Left lung (tissue), 10 donors: Measurements from ENCODE around the gene PCSK7. TPM values are rescaled to one million over a fixed set of nuclear protein-coding genes. Genes with fewer than 3 reads are reported as not detected.

Experiments
- ATAC-seq: fragments of 200-7000 bp; cut with Tn5 transposase; one replicate; pipeline ENCODE4 v1.9.1; 2020; ENCODE audit warnings: moderate library complexity
- DNase-seq, 4 donors: peaks; one replicate each; pipeline ENCODE4 v3.0.0-alpha.2; 2013 to 2020
- H3K27ac ChIP-seq, 2 donors: fragments of 200-600 bp; sonication (generic) in 1 of 2; one replicate each; pipeline versions ENCODE4 v1.5.0 to v1.8.0; 2020 to 2021
- H3K27me3 ChIP-seq, 2 donors: fragments of 200-600 bp; sonication (generic) in 1 of 2; one replicate each; pipeline versions ENCODE4 v1.5.0 to v1.8.0; 2020 to 2021
- H3K36me3 ChIP-seq, 2 donors: fragments of 200-600 bp; sonication (generic) in 1 of 2; one replicate each; pipeline versions ENCODE4 v1.5.0 to v1.8.0; 2020 to 2021
- H3K4me1 ChIP-seq, 2 donors: fragments of 200-600 bp; one replicate each; pipeline ENCODE4 v1.8.0; 2021
- H3K4me3 ChIP-seq, 2 donors: fragments of 200-600 bp; sonication (generic) in 1 of 2; one replicate each; pipeline versions ENCODE4 v1.5.0 to v1.8.0; 2020 to 2021; ENCODE audit warnings: mild to moderate bottlenecking in 1 of 2
- H3K9me3 ChIP-seq, 2 donors: fragments of 200-600 bp; sonication (generic) in 1 of 2; one replicate each; pipeline versions ENCODE4 v1.5.0 to v1.8.0; 2020 to 2021
- CTCF ChIP-seq, 2 donors: fragments of 200-600 bp; sonication (generic) in 1 of 2; IDR thresholded peaks; one replicate each; pipeline versions ENCODE4 v1.5.0 to v1.8.0; 2021; ENCODE audit warnings: antibody characterized with exemption in 2 of 2
- intact Hi-C, 2 donors: fragments of 100-400 bp; cut with DNase I; formaldehyde crosslinking; loops; one replicate each; pipeline versions ENCODE4 v1.11.2 to v1.14.2; 2022
- polyA plus RNA-seq, 6 donors: library from polyadenylated mRNA; unstranded; fragments of 120-200 nt; gene quantifications; one replicate each; pipeline ENCODE4 v1.2.1, GENCODE V29; 2013; ENCODE audit not compliant: insufficient read length in 6 of 6
- total RNA-seq, 2 donors: library from RNA; stranded (reverse); fragmentation: NEBNext Ultra II Directional; extraction: Animal tissue kit (Norgen Biotek cat#: 25700); gene quantifications; one replicate each; pipeline ENCODE4 v1.2.1, GENCODE V29; 2021
- donor health status: DM: no; HTN: yes; CAD: no.
- donor health status: DM: no; HTN: no; CAD: no.

The PCSK7 gene
- total and polyA plus RNA-seq, 8 donors = 24.5 to 77.8 (median 30.2) TPM

DNA sequence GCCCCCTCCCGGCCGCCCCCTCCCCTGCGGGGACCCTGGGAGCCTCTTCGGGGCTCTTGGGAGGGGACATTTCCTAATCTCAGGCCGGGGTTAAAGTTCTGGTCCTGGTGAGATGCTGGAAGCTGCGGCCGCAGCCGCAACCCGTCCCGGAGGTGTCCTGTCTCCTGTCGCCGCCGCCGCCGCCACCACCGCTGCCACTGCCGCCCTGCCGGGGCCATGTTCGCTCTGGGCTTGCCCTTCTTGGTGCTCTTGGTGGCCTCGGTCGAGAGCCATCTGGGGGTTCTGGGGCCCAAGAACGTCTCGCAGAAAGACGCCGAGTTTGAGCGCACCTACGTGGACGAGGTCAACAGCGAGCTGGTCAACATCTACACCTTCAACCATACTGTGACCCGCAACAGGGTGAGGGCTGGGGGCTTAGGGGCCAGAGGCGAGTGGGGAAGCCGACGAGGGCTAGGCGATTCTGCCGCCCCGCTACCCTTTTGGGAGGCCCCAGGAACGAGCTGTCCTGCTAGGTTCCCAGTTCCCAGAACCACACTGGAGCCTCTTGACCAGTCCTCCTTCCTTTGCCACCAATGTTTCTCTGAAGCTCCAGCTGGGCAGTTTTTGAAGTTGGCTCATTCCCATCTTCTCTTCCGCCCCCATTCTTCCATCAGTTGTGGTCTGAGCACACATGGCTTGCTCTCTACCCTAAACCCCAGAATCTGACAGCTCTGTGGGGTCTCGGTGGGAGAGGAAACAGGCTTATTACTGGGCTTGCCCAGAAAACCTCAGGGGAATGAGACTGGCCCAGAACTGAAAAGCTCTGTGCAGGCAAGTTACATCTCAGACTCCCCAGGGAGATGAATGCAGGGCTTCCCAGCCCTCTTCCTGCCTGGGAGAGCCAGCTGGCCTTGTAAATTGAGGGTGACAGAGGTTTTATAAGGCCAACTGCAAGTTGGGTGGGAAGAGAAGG, 52.5 kb downstream of the PCSK7 start:
- H3K9me3 ChIP-seq = no peaks in the 10 kb centered on the region
- H3K27me3 ChIP-seq = no peaks in the 10 kb centered on the region
- H3K4me1 ChIP-seq = peaks cover 19 to 36% of the 10 kb centered on the region in 2 donors
- DNase-seq (peak; percentile 30 to 89 (median 36)), ATAC-seq (peak; percentile 48)
- peaks cover 0 to 26% of the 10 kb centered on the region in 2 donors for H3K36me3 ChIP-seq
- peak overlapping the region; percentile 73 to 88 for H3K4me3 ChIP-seq
- peak in 1 of 2 donors; percentile 5 for TF ChIP-seq CTCF (IDR thresholded peaks at IDR 0.05)
- intact Hi-C loops = no loop called here
- peak overlapping the region; percentile 88 to 91 for H3K27ac ChIP-seq

DNA sequence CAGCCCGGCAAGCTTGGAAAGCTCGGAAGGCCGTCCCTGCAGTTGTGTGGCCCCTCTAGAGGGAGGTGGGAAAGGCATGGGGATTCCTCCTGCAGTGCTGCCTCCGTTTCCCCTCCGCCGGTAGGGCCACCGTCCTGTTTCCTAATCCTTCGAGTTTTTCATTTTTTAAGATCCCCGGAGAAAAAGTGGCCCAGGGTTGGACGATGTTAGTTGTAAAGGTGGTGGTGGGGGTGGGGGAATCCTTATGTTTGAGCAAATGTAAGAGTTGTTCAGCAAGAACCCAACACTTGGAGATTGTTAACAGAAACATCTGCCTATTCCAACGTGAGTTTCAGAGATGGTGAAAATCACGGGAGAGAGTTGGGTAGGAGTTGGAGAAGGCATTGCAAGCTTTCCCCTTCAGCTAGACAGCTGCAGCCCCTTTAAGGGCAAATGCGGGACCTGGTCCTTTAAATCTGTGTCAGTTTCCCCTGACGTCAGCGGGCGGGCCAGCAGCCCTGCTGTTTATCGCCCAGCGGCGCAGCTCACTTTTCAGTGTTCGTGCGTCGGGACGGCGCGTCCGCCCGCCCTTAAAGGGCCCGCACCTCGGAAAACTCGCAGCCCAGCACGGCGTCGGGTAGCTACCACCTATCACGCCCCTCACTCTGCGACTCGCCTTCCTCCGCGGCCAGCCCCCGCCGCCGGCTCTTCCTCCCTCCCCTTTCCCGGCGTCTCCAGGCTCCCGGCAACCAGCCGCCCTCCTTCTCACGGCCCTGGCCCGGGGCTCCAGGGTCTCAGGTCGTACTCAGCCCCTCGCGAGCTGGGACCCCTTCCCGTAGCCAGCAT, 53.5 kb downstream of the PCSK7 start, which contains the start of gene SIDT2:
Gene SIDT2 (plus strand): TSS at position 534 of the 825 bp plus-strand sequence. CDS start 521 bp downstream, outside the sequence.
- H3K9me3 ChIP-seq = no peaks in the 10 kb centered on the region
- peak within 1 kb of the TSS; percentile 73 to 88 for H3K4me3 ChIP-seq
- intact Hi-C loops = no loop called here
- DNase-seq (peak; percentile 94 to 98 (median 97)), ATAC-seq (peak; percentile 94)
- peak in 1 of 2 donors; percentile 7 for TF ChIP-seq CTCF (IDR thresholded peaks at IDR 0.05)
- H3K4me1 ChIP-seq = peaks cover 19 to 37% of the 10 kb centered on the region in 2 donors
- H3K27me3 ChIP-seq = no peaks in the 10 kb centered on the region
- H3K36me3 ChIP-seq = peaks cover 0 to 18% of the 10 kb centered on the region in 2 donors
- H3K27ac ChIP-seq = peak within 1 kb of the TSS; percentile 88 to 91

DNA sequence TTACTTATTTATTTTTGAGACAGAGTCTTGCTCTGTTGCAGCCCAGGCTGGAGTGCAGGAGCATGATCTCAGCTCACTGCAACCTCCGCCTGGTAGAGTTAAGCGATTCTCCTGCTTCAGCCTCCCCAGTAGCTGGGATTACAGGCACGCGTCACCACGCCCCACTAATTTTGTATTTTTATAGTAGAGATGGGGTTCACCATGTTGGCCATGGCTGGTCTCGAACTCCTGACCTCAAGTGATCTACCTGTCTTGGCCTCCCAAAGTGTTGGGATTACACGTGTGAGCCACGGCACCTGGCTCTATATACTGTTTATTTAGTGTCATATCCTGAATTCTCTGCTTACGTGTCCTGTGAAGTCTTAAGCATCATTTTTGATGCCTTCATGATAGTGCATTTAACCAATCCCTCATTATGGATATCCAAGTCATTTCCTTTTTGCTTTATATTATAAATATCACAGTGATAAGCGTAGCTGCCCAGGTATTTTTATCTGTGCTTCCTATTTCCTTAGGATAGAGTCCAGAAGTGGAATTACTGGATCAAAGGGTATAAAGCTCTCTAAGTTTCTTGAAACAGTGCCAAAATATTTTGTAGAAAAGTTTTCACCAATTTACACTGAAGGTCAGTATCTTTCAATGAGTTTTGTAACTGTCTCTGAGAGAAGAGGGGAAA, 54.2 kb downstream of the PCSK7 start:
- ATAC-seq (no peak), DNase-seq (no peak)
- Histone ChIP-seq H3K36me3 (peaks cover 0 to 12% of the 10 kb centered on the region in 2 donors), H3K9me3 (no peaks in the 10 kb centered on the region), H3K27ac (peak overlapping the region; percentile 88 to 91), H3K4me3 (peak overlapping the region; percentile 18 to 88), H3K4me1 (peaks cover 19 to 45% of the 10 kb centered on the region in 2 donors), H3K27me3 (no peaks in the 10 kb centered on the region)
- intact Hi-C loops = no loop called here
- TF ChIP-seq CTCF (IDR thresholded peaks at IDR 0.05) = no peak

- Histone ChIP-seq H3K36me3 (peaks cover 0 to 10% of the 10 kb centered on the region in 2 donors), H3K27ac (no peak overlapping the region), H3K9me3 (no peaks in the 10 kb centered on the region), H3K27me3 (no peaks in the 10 kb centered on the region), H3K4me3 (no peak overlapping the region), H3K4me1 (peaks cover 22 to 44% of the 10 kb centered on the region in 2 donors)
- intact Hi-C loops = no loop called here
- DNase-seq = no peak
- TF ChIP-seq CTCF (IDR thresholded peaks at IDR 0.05) = no peak
- ATAC-seq = no peak
These were observed 55.7 kb downstream of the PCSK7 start for GRCh38 chr11:117176186-117176585.
